Measurements from ENCODE around the gene UBE2QL1. TPM values are rescaled to one million over a fixed set of nuclear protein-coding genes. Genes with fewer than 3 reads are reported as not detected.

Gene UBE2QL1
- polyA plus RNA-seq, 2 of the 4 experiments (the other 2 are of a cell fraction): 0.04 TPM

GRCh38 chr5:6503342-6503741, 54.7 kb downstream of the UBE2QL1 start:
- ATAC-seq (no peak), DNase-seq (ENCODE audit: low read depth in 1 of 2, low spot score in 1 of 2) (no peak), FAIRE-seq (no peak)
- CTCF ChIA-PET: interaction anchor here (1.2 to 1.3 kb wide), 2 partner anchors 8 to 1006 kb away, joined by 3 to 4 read pairs; no protein-coding TSS in a partner anchor
- no peak for TF ChIP-seq EP300 (IDR thresholded peaks at IDR 0.05)
- TF ChIP-seq, protein P1, sequence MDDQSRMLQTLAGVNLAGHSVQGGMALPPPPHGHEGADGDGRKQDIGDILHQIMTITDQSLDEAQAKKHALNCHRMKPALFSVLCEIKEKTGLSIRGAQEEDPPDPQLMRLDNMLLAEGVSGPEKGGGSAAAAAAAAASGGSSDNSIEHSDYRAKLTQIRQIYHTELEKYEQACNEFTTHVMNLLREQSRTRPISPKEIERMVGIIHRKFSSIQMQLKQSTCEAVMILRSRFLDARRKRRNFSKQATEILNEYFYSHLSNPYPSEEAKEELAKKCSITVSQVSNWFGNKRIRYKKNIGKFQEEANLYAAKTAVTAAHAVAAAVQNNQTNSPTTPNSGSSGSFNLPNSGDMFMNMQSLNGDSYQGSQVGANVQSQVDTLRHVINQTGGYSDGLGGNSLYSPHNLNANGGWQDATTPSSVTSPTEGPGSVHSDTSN (IDR thresholded peaks at IDR 0.05): no peak
- TF ChIP-seq RNF2 (IDR thresholded peaks at IDR 0.05; ENCODE audit: borderline replicate concordance, low read depth): no peak
- no peak for TF ChIP-seq RAD21 (conservative IDR thresholded peaks at IDR 0.05 in 1 of 2, IDR thresholded peaks at IDR 0.05 in 1 of 2)
- TF ChIP-seq NFE2L2 (conservative IDR thresholded peaks at IDR 0.05; ENCODE audit: low read length): no peak
- TF ChIP-seq ATOH8 (CRISPR knock-in tag; IDR thresholded peaks at IDR 0.05; ENCODE audit: low read depth): no peak
- TF ChIP-seq ZNF302 (CRISPR knock-in tag; IDR thresholded peaks at IDR 0.05): no peak
- TF ChIP-seq FOXS1 (CRISPR knock-in tag; IDR thresholded peaks at IDR 0.05): no peak
- Histone ChIP-seq H3K9me3 (no peaks in the 10 kb centered on the region), H3K4me3 (no peak overlapping the region), H3K27ac (no peak overlapping the region), H3K4me1 (peaks cover 4% of the 10 kb centered on the region; the same call in 1 of the 3 replicates), H3K4me2 (no peak overlapping the region)
- POLR2A ChIA-PET: no interaction called here
- 12% methylated on average over 3 of the region's 4 CpGs for WGBS (ENCODE audit: missing lambda C conversion rate)

- H3K27ac ChIP-seq: peak overlapping the region in 1 of 2 experiments; percentile 45; a peak in 1 of 6 replicates
- no peak for TF ChIP-seq KDM1A (IDR thresholded peaks at IDR 0.05; ENCODE audit: low read depth)
- peak; percentile 52 for TF ChIP-seq MAFK (IDR thresholded peaks at IDR 0.05; ENCODE audit: partially characterized antibody)
- no peak for FAIRE-seq
- no peaks in the 10 kb centered on the region for H3K9me3 ChIP-seq
- WGBS (ENCODE audit: missing lambda C conversion rate): 27% methylated on average over 8 of the region's 8 CpGs
- H3K4me2 ChIP-seq: peak overlapping the region; percentile 13; the same call in 1 of the 3 replicates
- no peak; a peak in 2 of 6 replicates for ATAC-seq
- ChIA-PET CTCF (interaction anchor here (0.8 to 1.5 kb wide), 5 partner anchors 10 to 955 kb away, joined by 3 read pairs; no protein-coding TSS in a partner anchor), POLR2A (no interaction called here)
- DNase-seq (ENCODE audit: low read depth in 1 of 2, low spot score in 1 of 2): peak in 1 of 2 experiments; percentile 11
- peaks cover 4% of the 10 kb centered on the region; the same call in 1 of the 3 replicates for H3K4me1 ChIP-seq
- H3K4me3 ChIP-seq: no peak overlapping the region
These were observed 56.2 kb downstream of the UBE2QL1 start for GRCh38 chr5:6504677-6505415.

GRCh38 chr5:6505416-6505755, 56.7 kb downstream of the UBE2QL1 start:
- Histone ChIP-seq H3K27ac (no peak overlapping the region), H3K4me1 (peaks cover 4% of the 10 kb centered on the region; the same call in 1 of the 3 replicates), H3K4me2 (no peak overlapping the region), H3K4me3 (no peak overlapping the region), H3K9me3 (no peaks in the 10 kb centered on the region)
- TF ChIP-seq HOXB13 (CRISPR knock-in tag; IDR thresholded peaks at IDR 0.05; ENCODE audit: low read depth) (no peak), PHF8 (IDR thresholded peaks at IDR 0.05; ENCODE audit: borderline replicate concordance, low read depth) (no peak), HOXA7 (CRISPR knock-in tag; IDR thresholded peaks at IDR 0.05) (no peak), MAX (IDR thresholded peaks at IDR 0.05) (no peak), FOXS1 (CRISPR knock-in tag; IDR thresholded peaks at IDR 0.05) (no peak), CBX8 (IDR thresholded peaks at IDR 0.05) (no peak), RARB (CRISPR knock-in tag; IDR thresholded peaks at IDR 0.05) (no peak), NR3C1 (IDR thresholded peaks at IDR 0.05) (no peak), CTCF (IDR thresholded peaks at IDR 0.05) (no peak), HMGXB4 (CRISPR knock-in tag; IDR thresholded peaks at IDR 0.05; ENCODE audit: borderline replicate concordance) (no peak), ESRRA (IDR thresholded peaks at IDR 0.05; ENCODE audit: borderline replicate concordance, low read length) (no peak)
- TF ChIP-seq, protein P2, sequence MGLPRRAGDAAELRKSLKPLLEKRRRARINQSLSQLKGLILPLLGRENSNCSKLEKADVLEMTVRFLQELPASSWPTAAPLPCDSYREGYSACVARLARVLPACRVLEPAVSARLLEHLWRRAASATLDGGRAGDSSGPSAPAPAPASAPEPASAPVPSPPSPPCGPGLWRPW (IDR thresholded peaks at IDR 0.05): no peak
- TF ChIP-seq, protein P1 (IDR thresholded peaks at IDR 0.05): no peak
- POLR2A ChIA-PET: no interaction called here
- FAIRE-seq (no peak), ATAC-seq (no peak), DNase-seq (ENCODE audit: low read depth in 1 of 2, low spot score in 1 of 2) (no peak)
- CTCF ChIA-PET: interaction anchor here (0.8 to 1.5 kb wide), 2 partner anchors 54 to 618 kb away, joined by 3 read pairs; no protein-coding TSS in a partner anchor
- 37% methylated on average over 3 of the region's 3 CpGs for WGBS (ENCODE audit: missing lambda C conversion rate)
